ENCODE measurements around the gene S100A14.

S100A14 gene

DNA sequence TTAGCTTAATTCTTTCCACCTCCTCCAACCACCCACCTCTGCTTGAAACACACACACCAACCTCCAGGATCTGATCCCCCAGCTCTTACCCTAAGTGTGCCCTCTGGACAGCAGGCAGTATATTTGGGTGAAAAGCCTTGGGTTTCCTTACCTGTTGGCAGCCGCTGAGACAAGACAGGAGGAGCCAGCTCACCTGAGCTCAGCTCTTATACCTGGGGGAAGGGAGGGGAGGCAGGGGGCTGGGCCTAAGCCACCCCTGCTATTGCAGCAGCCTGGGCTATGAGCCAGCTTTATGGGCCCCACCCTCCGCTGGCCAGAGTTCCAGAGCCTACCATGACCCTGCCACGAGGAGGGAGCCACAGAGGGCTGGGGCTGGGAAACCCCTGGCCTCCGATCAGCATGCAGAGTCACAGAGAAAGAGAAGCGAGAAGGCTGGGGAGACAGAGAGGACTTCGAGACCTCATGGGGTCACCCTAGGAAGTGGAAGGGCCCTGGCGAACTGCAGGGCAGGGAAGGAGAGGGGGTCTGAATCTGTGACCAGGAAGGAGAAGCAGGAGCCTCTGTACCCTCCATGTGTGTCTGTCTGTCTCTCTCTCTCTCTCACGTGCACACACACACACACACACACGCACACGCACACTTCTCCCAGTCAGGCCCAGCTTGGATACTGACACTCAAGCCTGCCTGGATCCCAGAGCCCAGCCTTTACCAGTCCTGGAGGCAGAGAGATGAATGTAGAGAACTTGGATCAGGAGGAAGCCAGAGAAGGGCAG is at the start of gene S100A14:
S100A14 (minus strand) TSS at position 182 of the 773 bp plus-strand sequence. CDS start 467 bp downstream, outside the sequence.
- no peak within 1 kb of the TSS for H3K27ac ChIP-seq
- no peak for DNase-seq
- TF ChIP-seq, protein P1, sequence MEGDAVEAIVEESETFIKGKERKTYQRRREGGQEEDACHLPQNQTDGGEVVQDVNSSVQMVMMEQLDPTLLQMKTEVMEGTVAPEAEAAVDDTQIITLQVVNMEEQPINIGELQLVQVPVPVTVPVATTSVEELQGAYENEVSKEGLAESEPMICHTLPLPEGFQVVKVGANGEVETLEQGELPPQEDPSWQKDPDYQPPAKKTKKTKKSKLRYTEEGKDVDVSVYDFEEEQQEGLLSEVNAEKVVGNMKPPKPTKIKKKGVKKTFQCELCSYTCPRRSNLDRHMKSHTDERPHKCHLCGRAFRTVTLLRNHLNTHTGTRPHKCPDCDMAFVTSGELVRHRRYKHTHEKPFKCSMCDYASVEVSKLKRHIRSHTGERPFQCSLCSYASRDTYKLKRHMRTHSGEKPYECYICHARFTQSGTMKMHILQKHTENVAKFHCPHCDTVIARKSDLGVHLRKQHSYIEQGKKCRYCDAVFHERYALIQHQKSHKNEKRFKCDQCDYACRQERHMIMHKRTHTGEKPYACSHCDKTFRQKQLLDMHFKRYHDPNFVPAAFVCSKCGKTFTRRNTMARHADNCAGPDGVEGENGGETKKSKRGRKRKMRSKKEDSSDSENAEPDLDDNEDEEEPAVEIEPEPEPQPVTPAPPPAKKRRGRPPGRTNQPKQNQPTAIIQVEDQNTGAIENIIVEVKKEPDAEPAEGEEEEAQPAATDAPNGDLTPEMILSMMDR (IDR thresholded peaks at IDR 0.05; ENCODE audit: low read depth, low read length): no peak
- peaks cover 39% of the 10 kb centered on the region for H3K36me3 ChIP-seq
- H3K27me3 ChIP-seq (ENCODE audit: insufficient read depth, low read depth, severe bottlenecking): no peaks in the 10 kb centered on the region
- peaks cover 6% of the 10 kb centered on the region for H3K9me3 ChIP-seq (ENCODE audit: severe bottlenecking)
- H3K4me3 ChIP-seq (ENCODE audit: low read depth, low read length): no peak within 1 kb of the TSS

DNA sequence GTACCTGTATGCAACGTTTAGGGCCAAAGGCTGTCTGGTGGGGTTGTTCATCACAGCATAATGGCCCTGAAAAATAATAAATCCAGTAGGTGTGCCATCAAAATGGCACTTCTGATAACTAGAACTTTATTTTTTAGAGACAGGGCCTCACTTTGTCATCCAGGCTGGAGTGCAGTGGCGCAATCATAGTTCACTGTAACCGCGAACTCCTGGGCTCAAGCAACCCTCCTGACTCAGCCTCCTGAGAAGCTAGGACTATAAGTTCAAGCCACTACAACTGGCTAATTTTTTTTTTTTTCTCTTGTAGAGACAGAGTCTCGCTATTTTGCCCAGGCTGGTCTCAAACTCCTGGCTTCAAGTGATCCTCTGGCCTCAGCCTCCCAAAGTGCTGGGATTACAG is 47.1 kb upstream of the S100A14 start:
- DNase-seq: no peak
- no peak overlapping the region for H3K4me3 ChIP-seq (ENCODE audit: low read depth, low read length)
- no peaks in the 10 kb centered on the region for H3K27me3 ChIP-seq (ENCODE audit: insufficient read depth, low read depth, severe bottlenecking)
- no peaks in the 10 kb centered on the region for H3K9me3 ChIP-seq (ENCODE audit: severe bottlenecking)
- TF ChIP-seq, protein P1 (IDR thresholded peaks at IDR 0.05; ENCODE audit: low read depth, low read length): no peak
- peaks cover 90% of the 10 kb centered on the region for H3K36me3 ChIP-seq
- H3K27ac ChIP-seq: no peak overlapping the region; the same call in 1 of the 2 replicates

DNA sequence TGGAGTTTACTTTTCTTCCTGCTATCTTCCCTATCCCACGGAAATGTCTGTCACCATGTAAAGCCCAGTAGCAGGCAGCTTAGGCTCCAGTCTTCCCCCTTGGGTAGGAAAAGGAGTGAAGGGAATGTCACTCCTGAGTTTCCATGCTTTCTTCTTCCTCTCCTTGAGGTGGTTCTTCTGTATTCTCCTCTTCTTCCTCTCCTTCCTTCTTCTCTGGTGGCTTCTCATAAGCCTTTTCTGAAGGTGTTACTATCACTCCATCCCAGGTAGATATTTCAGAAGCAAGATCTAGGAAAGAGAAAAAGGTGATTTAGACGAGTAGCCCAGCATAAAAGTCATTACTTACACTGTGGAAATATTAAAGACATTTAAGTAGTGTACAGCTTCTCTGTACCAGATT is 46.1 kb upstream of the S100A14 start:
- Histone ChIP-seq H3K4me3 (ENCODE audit: low read depth, low read length) (no peak overlapping the region), H3K9me3 (ENCODE audit: severe bottlenecking) (no peaks in the 10 kb centered on the region), H3K27ac (no peak overlapping the region; the same call in 1 of the 2 replicates), H3K27me3 (ENCODE audit: insufficient read depth, low read depth, severe bottlenecking) (no peaks in the 10 kb centered on the region), H3K36me3 (peaks cover 81% of the 10 kb centered on the region)
- no peak for DNase-seq
- TF ChIP-seq, protein P1 (IDR thresholded peaks at IDR 0.05; ENCODE audit: low read depth, low read length): no peak

DNA sequence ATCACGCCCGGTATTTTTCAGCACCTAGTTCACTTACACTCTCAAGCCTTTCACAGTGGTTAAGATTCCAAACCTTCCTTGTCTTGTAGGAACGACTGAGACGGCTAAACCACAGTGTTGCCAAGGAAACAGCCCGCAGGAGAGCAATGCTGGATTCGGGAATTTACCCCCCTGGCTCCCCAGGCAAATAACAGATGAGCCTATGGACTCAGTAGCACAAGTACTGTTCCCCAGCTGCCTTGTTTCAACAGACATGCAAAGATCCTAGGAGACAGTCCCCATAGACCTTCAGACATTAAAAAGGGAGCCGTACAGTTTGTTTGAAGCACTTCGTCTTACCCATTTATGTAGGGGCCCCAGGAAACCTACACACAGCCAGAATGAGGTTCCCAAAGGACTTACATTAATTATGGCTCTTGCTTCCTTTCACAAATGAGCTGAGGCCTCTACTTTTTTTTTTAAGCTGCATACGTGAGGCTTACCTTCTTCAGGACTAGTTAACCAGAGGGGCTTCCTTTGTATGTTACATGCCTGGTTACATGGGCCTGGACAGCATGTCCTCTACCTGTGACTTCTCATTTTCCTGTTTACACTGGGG is 45.1 kb upstream of the S100A14 start:
- no peaks in the 10 kb centered on the region for H3K27me3 ChIP-seq (ENCODE audit: insufficient read depth, low read depth, severe bottlenecking)
- peaks cover 70% of the 10 kb centered on the region for H3K36me3 ChIP-seq
- TF ChIP-seq, protein P1 (IDR thresholded peaks at IDR 0.05; ENCODE audit: low read depth, low read length): no peak
- no peak overlapping the region for H3K4me3 ChIP-seq (ENCODE audit: low read depth, low read length)
- H3K9me3 ChIP-seq (ENCODE audit: severe bottlenecking): no peaks in the 10 kb centered on the region
- H3K27ac ChIP-seq: peak overlapping the region; percentile 9
- DNase-seq: no peak

DNA sequence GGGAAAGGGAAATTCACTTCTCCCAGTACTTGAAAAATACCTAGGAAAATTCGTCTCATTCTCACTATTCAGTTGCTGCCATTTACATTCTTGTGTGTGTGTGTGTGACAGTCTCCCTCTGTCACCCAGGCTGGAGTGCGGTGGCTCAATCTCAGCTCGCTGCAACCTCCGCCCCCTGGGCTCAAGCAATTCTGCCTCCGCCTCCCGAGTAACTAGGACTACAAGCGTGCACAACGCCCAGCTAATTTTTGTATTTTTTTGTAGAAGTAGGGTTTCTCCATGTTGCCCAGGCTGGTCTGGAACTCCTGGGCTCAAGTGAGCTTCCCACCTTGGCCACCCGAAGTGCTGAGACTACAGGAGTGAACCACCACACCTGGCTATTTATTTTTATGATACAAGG is 43.5 kb upstream of the S100A14 start:
- DNase-seq: no peak
- TF ChIP-seq, protein P1 (IDR thresholded peaks at IDR 0.05; ENCODE audit: low read depth, low read length): no peak
- Histone ChIP-seq H3K27me3 (ENCODE audit: insufficient read depth, low read depth, severe bottlenecking) (no peaks in the 10 kb centered on the region), H3K4me3 (ENCODE audit: low read depth, low read length) (peak overlapping the region; percentile 67), H3K9me3 (ENCODE audit: severe bottlenecking) (no peaks in the 10 kb centered on the region), H3K27ac (peak overlapping the region; percentile 96), H3K36me3 (peaks cover 54% of the 10 kb centered on the region)

Measured in WERI-Rb-1 (cell line).